Stimulated activated CD4-positive, alpha-beta T cell treated with anti-CD3 and anti-CD28 coated beads, Interleukin-4, amount 100 ng/mL, for 48 hours (primary cell): Measurements from ENCODE around the gene CIZ1.
"Not testable (repeated sequence)": the region's sequence is repeated elsewhere in the genome, so short reads cannot be mapped to it uniquely, and the experiment has no call there.

Experiments
- DNase-seq, 2 donors: peaks; one replicate each; pipeline ENCODE4 v3.0.0-alpha.2; 2020; ENCODE audit warnings: low read depth in 2 of 2

The CIZ1 gene

DNA sequence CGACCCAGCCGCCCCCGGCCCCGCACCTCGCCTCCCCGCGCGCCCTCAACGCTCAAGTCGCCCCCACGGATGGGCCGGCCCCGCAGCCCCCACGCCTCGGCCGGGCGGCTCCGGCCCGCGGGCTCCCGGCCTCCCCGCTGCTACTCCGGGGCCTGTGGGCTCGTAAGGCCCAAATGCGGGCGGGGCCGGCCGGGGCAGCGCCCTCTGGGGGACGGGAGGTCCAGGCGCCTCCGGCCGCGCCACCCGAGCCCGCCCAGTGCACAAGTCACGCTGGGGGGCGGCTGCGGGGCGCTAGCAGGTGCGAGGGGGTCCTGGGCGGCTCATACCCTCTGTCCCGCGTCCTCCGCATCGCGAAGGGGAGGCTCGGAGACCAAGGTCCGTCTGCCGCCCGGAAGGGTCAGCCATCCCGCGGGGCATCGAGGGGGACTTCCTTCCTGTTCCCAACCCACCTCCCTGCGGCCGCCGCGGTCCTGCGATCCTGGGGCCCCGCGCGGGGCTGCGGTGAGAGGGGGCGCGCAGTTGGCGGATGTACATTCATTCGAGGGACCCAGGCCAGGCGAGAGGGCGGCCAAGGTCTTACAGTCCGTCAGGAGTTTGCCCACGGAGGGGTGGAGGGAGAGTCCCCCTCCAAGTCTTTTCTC is at the start of gene CIZ1:
Gene CIZ1, minus strand, starts transcription at position 167 of the 641 bp plus-strand sequence. CDS start 715 bp downstream, outside the sequence.
- peak; percentile 70 to 71 for DNase-seq

GRCh38 chr9:128233817-128234406 is 42.5 kb upstream of the CIZ1 start:
- DNase-seq: no peak

- no peak for DNase-seq
Observed at GRCh38 chr9:128232528-128233428, 41.4 kb upstream of the CIZ1 start.

GRCh38 chr9:128231638-128232527 is 40.5 kb upstream of the CIZ1 start:
- DNase-seq: no peak

DNA sequence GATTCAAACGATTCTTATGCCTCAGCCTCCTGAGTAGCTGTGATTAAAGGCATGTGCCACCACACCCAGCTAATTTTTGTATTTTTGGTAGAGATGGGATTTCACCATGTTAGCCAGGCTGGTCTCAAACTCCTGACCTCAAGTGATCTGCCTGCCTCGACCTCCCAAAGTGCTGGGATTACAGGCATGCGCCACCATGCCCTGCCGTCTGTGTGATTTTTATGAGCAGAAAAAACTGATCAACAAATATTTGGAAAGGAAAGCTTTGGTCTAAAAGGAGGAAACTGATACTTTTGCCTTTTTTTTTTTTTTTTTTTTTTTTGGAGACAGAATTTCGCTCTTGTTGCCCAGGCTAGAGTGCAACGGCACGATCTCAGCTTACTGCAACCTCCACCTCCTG is 39.5 kb upstream of the CIZ1 start:
- not testable (repeated sequence) for DNase-seq

DNA sequence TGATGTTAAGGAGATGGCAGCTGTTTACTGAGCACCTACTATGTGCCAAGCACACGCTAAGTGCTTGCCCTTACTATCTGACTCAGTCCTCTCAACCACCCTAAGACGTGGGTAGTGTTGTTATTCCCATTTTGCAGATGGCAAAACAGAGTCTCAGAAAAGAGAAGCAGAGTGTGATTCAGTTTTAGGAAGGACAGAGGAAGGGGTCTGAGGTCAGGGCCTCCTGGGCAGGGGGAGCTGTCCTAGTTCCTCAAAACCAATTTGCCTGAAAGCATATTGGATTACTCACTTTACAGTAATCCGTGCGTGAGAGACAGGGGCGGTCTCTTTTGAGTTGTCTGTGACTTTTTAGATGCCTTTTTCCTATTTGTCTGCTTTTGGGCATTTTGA is 35.0 kb upstream of the CIZ1 start:
- no peak for DNase-seq

GRCh38 chr9:128225770-128226411 is 34.5 kb upstream of the CIZ1 start:
- no peak for DNase-seq

DNA sequence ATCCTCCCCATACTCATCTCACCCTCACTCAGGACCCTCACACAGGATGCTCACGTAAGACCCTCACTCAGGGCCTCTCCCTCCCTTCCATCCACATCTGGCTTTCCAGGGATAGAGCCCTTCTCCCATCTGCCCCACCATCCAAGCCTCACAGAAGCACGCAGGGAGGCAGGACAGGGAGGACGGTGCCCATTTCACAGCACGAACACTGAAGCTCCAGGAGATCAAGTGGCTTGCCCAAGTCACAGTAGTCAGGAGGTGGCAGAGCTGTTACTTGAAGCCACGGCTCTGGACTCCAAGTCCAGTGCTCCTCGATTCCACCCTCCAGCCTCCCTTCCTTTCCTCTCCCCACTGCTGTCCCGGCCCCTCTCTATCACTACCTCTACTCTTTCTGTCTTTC is 33.5 kb upstream of the CIZ1 start:
- no peak for DNase-seq

DNA sequence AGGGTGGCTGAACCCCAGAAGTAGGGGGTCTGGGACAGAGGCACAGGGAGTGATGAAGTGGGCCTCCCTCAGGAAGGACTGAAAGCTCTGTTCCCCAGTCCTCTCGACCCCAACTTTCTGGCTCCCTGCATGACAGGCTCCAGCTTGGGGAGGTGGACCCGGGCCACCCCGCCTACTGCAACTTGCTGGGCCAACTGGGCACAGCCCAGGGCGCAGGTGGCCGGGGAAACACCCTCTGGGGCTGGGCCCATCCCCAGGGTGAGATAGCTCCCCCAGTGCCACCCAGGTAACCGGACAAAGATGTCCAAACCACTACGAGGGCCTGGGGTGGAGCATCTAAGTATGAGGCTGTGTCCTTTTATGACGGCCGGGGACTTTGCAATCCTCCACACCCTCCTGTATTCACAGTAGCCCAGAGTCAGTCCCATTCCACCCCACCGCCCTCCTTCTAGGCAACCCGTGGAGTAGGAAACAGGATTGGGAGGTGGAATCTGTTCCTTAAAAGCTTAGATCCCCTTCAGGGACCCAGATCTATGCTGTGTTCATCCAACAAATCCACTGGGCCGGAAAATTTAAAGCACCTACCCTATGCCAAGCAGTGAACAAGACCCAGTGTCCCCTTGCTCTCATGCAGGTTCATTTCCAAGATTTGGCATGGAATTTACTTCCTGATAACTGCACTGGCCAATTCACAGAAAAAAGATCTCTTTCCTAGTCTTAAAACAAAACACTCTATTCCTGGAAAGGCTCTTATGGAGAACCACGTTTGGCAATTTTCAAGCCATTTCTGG is 31.7 kb upstream of the CIZ1 start:
- DNase-seq: no peak

DNA sequence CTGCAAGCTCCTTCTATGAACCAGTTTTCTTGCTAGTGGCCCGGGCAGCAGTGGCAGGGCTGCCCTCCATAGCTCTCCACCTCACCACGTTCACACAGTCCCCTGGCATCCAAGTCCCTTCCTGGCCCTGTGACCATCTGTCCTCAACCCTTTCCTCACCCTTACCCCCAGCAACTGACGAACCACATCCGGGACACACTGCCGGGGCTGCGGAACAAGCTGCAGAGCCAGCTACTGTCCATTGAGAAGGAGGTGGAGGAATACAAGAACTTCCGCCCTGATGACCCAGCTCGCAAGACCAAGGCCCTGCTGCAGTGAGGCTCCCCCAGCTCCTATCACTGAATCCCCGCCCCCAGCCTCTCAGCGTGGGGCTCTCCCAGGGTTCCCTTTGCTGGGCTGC is 30.7 kb upstream of the CIZ1 start:
- no peak for DNase-seq

GRCh38 chr9:128219831-128220230 is 28.5 kb upstream of the CIZ1 start:
- no peak for DNase-seq

GRCh38 chr9:128218518-128219389 is 27.4 kb upstream of the CIZ1 start:
- DNase-seq: peak; percentile 93 to 95

GRCh38 chr9:128218172-128218517 is 26.8 kb upstream of the CIZ1 start:
- DNase-seq: no peak

DNA sequence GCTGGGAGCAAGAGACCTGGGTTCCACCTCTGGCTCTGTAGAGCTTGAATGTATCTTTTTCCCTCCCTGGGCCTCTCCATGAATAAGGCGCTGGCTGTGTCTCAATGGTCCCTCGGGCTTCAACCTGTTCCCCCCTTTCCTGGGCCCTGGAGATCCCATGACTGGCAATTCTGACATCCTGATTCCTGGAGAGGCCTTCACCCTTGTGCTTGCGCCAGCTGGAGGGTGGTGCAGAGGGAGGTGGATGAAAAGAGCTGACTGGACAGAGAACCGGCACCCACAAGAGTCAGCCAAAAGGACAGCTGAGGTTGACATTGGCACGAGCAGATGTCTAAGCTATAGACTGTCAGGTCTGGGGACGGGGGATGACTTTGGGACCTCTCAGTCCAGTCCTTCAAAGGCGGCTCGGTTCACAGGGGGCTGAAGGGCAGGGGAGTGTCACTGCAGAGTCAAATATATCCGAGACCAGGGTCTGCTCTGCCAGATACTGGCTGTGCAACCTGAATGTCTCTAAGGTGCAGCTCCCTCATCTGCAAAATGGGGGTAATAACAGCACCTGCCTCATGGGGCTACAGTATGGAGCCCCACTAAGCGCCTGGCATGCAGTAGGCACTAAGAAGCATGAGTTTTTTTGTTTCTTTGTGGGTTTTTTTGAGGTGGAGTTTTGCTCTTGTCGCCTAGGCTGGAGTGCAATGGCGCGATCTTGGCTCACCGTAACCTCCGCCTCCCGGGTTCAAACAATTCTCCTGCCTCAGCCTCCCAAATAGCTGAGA is 25.6 kb upstream of the CIZ1 start:
- DNase-seq: no peak

DNA sequence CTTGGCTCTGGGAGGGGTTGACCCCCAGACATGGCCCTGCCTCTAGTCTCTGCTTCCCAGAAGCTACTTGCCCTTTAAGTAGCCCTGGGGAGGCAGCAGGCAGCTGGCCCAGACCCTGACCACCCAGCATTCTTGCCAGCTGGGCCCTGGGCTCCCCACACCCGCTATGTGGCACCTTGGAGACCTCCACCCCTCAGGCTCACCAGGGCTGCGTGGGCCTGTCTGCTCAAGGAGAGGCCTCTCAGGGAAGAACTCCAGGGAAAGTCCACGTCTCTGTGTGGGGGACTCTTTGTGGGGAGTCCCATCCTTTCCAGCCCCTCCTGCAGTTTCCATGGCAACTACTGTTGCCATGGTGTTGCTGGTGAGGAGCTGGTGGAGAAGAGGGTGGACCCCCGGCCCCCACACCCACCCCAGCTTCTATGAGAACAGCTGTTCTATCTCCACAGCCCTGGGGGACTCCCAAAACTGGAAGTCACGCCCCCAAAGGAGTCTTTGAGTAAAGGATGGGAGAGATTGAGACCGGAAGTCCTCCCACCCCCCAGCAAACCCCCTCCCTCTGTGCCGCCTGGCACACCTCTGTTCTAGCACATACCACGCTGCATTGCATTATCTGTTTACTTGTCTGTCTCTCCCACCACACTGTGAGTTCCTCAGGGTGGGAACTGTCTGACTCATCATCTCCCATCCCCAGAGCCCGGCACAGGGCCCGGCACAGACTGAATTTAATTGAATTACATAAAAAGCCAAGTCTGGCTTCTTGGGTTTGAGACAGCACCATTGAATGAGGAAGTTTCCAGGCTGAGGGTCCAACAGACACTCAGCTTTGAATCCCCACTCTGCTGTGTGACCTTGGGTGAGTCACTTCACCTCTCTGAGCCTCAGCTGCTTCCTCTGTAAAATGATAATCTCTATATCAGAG is 24.4 kb upstream of the CIZ1 start:
- DNase-seq: no peak

DNA sequence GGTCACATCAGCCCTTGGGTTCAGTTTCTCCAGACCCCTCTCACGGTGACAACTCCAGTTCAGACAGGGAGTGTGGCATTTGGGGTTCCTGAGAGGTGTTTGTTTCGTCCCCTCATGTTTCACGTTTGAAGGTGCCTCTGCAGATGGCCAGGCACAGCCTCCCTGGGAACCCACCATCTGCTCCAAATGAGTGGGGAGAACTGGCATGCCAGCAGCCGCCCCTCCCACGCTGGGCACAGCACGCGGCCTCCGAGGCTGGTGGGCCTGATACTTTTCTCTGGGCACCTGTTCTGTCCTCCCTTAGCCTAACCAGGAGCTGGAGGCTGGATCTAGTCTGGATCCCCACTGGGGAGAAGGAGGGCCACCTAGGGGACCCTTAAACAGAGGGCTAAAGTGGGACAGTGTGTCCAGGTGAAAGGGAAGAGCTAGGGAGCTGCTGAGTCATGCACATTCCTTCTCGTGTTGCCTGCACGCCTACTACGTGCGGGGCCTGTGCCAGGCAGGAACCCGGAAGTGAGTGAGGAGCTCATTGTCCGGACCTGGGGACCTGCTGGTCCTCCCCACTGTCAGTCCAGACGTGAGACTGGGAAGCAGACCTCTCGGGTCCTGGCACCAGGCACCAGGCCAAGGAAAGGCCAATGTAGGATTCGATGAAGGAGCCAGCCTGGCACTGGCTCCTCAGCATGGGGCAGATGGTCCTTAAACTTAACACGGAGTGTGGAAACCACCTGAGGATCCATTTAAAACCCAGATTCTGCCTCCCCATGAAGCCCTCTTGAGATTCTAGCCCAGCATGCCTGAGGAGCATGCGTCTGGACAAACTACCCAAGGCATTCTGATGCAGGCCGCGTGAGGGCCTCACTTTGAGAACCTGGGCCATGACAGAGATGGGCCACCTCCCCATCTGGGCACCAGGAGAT is 23.5 kb upstream of the CIZ1 start:
- no peak for DNase-seq
